ENCODE data around the gene RBMS3. TPM values are rescaled to one million over a fixed set of nuclear protein-coding genes. Genes with fewer than 3 reads are reported as not detected.

RBMS3 gene
- 5.4 and 6.9 TPM in 2 replicates for total RNA-seq (2021; fragmentation: NEBNext Ultra II Directional; extraction: Animal tissue kit (Norgen Biotek cat#: 25700))
- polyA plus RNA-seq (2011; rRNA removed) = 3.7 and 4.2 TPM in 2 replicates
- 4.6 TPM for polyA plus RNA-seq (2011; cell fraction: cytosol; rRNA removed)
- polyA plus RNA-seq (2011; cell fraction: nucleus; rRNA removed) = 6.0 TPM
- polyA plus RNA-seq (2012, experiment 1 of 2) = 3.8 to 6.0 TPM (median 4.7 TPM) in 4 replicates
- 0.20 TPM for polyA plus RNA-seq (2012, experiment 2 of 2)
- 4.4 TPM for polyA plus RNA-seq (2013, experiment 1 of 2)
- polyA plus RNA-seq (2013, experiment 2 of 2) = 4.1 TPM
- polyA minus RNA-seq (2011; rRNA and poly(A)+ RNA removed) = 9.0 and 12.2 TPM in 2 replicates
- polyA minus RNA-seq (2011; cell fraction: cytosol; rRNA and poly(A)+ RNA removed) = 1.2 TPM
- polyA minus RNA-seq (2011; cell fraction: nucleus; rRNA and poly(A)+ RNA removed) = 18.6 TPM
- long read RNA-seq, experiment 1, partial matches to known transcripts = 2 of 5 reads
- long read RNA-seq, experiment 1, other reads (novel, unspliced or antisense) = 1 of 5 reads
- long read RNA-seq, experiment 2, partial matches to known transcripts = 1 of 2 reads
- long read RNA-seq, experiment 2, other reads (novel, unspliced or antisense) = 1 of 2 reads

DNA sequence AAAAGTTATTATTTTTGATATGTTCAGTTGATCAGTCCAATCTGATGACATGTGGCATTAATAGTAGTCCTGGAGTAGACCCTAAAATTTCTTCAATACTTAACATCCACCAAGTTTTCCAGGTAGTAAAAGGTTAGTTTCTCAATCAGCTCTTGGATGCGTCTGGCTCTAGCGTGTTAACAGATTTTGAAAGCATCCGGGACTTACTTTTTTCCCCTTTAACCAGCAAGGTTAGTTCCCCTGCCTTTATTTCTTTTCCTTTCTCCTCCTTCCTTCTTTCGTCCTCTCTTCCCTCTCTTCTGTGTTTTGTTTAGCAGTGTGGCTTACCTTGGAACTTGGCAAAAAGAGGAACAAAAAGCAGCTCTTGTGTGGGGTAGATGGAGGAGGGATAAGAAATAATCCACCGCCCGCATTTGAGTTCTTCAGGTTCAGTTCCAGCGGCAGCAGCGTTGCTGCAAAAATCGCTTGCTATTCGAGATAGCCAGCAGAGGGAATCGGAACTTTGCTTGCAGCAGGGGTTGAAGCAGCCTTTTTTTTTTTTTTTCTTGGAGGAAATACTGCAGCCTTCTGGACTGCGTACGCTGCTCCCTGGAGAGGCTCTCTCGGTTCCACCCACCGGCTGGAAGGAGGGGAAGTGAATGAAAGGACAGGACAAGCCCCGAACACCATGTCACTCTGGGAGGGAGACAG lies at the start of gene RBMS3:
Gene RBMS3, plus strand, starts transcription at position 668 of the 690 bp plus-strand sequence.
- Histone ChIP-seq H3K27me3 (replicated peaks in 1 of 4; ENCODE audit: control insufficient read depth in 3 of 4, extremely low read depth in 1 of 4, insufficient read depth in 3 of 4, low read length in 3 of 4) (no peaks in the 10 kb centered on the region), H3K4me1 (replicated peaks in 1 of 4; ENCODE audit: control insufficient read depth in 3 of 4, insufficient read depth in 4 of 4, low read length in 3 of 4) (peaks cover 0 to 18% (median 7%) of the 10 kb centered on the region in 4 experiments; a peak in 3 of 7 replicates), H4K91ac (replicated peaks; ENCODE audit: insufficient read length, low read length) (peak within 1 kb of the TSS; percentile 44), H2BK5ac (ENCODE audit: low read depth, low read length) (0 out of 2 replicates have a peak within 1 kb of the TSS, but pooled peaks have one; percentile 85), H2AK5ac (ENCODE audit: low read depth, low read length) (no peak within 1 kb of the TSS), H3K4me3 (ENCODE audit: extremely low read depth in 1 of 4, insufficient read depth in 2 of 4, low read depth in 3 of 4, low read length in 4 of 4) (peak within 1 kb of the TSS; percentile 27 to 65 (median 32)), H4K8ac (ENCODE audit: extremely low read depth, insufficient read depth, low read length) (no peak within 1 kb of the TSS), H2BK12ac (ENCODE audit: low read depth, low read length) (peak within 1 kb of the TSS; percentile 69; the same call in 1 of the 2 replicates), H4K5ac (ENCODE audit: insufficient read length, low read depth, low read length) (no peak within 1 kb of the TSS), H3K79me2 (ENCODE audit: control insufficient read depth in 1 of 2, insufficient read depth in 2 of 2, low read length in 2 of 2) (no peaks in the 10 kb centered on the region), H3K23me2 (ENCODE audit: low read depth, low read length) (peaks cover 2% of the 10 kb centered on the region), H3K4ac (replicated peaks; ENCODE audit: insufficient read length, low read depth, low read length) (no peak within 1 kb of the TSS), H3K23ac (ENCODE audit: insufficient read length) (no peak within 1 kb of the TSS), H3K14ac (ENCODE audit: insufficient read length) (no peak within 1 kb of the TSS), H2BK120ac (replicated peaks; ENCODE audit: low read depth, low read length) (peak within 1 kb of the TSS; percentile 44), H2AFZ (ENCODE audit: low read length) (peak within 1 kb of the TSS; percentile 100), H3K9me3 (ENCODE audit: insufficient read depth in 2 of 2, low read depth in 1 of 2, low read length in 1 of 2) (no peaks in the 10 kb centered on the region), H3K36me3 (ENCODE audit: control insufficient read depth in 2 of 4, insufficient read depth in 4 of 4, low read length in 3 of 4) (no peaks in the 10 kb centered on the region), H4K20me1 (replicated peaks in 1 of 2; ENCODE audit: control insufficient read depth in 1 of 2, insufficient read depth in 2 of 2, low read length in 2 of 2) (no peaks in the 10 kb centered on the region), H3K56ac (replicated peaks; ENCODE audit: insufficient read length, low read depth, low read length) (no peak within 1 kb of the TSS), H2BK15ac (ENCODE audit: low read length) (0 out of 2 replicates have a peak within 1 kb of the TSS, but pooled peaks have one; percentile 73), H3K27ac (ENCODE audit: low read depth, low read length) (peak within 1 kb of the TSS; percentile 55; the same call in 1 of the 2 replicates), H3K79me1 (ENCODE audit: low read depth, low read length) (no peaks in the 10 kb centered on the region), H2BK20ac (ENCODE audit: low read length) (peak within 1 kb of the TSS; percentile 63), H3K4me2 (ENCODE audit: insufficient read depth in 1 of 2, low read depth in 2 of 2, low read length in 2 of 2) (peak within 1 kb of the TSS; percentile 81 to 83), H3K18ac (ENCODE audit: extremely low read depth, low read length) (peak within 1 kb of the TSS; percentile 88; the same call in 1 of the 2 replicates), H3K9ac (replicated peaks in 1 of 4; ENCODE audit: extremely low read depth in 1 of 4, low read depth in 3 of 4, low read length in 3 of 4) (peak within 1 kb of the TSS in 1 of 4 experiments; percentile 56; a peak in 1 of 7 replicates)
- no peak for FAIRE-seq
- peak; percentile 54 to 57 for DNase-seq (ENCODE audit: low read depth in 1 of 2, low spot score in 2 of 2)
- POLR2A ChIA-PET (ENCODE audit: partially characterized antibody) = interaction anchor here (0.7 to 1.3 kb wide), 2 partner anchors 13 to 15 kb away, joined by 3 to 4 read pairs; no protein-coding TSS in a partner anchor
- WGBS, 2 experiments (ENCODE audit: extremely low coverage in 1 of 2, insufficient coverage in 1 of 2, insufficient read length in 1 of 2, insufficient replicate concordance in 2 of 2, low coverage in 1 of 2, low lambda C conversion rate in 2 of 2, missing lambda C conversion rate in 1 of 2) = 12% methylated on average over 16 of the region's 16 CpGs; no CpG with 5 or more reads in 1 of the 2 experiments
- CTCF ChIA-PET (ENCODE audit: partially characterized antibody) = interaction anchor here (0.6 to 1.4 kb wide), 7 partner anchors 17 to 618 kb away, joined by 3 read pairs; no protein-coding TSS in a partner anchor
